ENCODE results near the gene FBXW8. TPM values are rescaled to one million over a fixed set of nuclear protein-coding genes. Genes with fewer than 3 reads are reported as not detected.

The FBXW8 gene
- total RNA-seq, 1 experiment from 2014 or later, result 12.1 TPM

DNA sequence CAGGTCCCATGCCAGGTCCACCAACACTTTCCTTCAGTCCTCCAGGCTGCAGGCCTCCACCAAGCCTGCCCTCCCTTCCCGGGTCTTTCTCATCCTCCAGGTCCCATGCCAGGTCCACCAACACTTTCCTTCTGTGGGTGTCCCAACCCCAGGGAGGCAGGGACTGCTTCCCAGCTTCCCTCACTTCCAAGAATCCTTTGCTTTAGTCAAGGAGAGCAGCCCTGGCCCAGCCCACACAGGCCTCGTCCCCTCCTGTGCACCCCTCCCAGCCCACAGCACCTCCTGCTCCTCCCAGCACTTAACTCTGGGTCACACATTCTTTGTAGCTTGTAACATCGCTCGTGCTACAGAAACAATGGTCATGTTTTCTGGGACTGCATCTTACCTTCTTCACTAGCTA lies 115.6 kb downstream of the FBXW8 start:
- no peak overlapping the region for H3K4me2 ChIP-seq (ENCODE audit: low read length)
- ChIA-PET CTCF (no interaction called here), POLR2A (ENCODE audit: unreplicated experiment) (no interaction called here)
- ATAC-seq (no peak), DNase-seq (no peak)
- H3K9me3 ChIP-seq (ENCODE audit: low read length), result no peaks in the 10 kb centered on the region
- no TSS peak for BruUV-seq (replicated peaks)
- no peak for TF ChIP-seq CTCF (conservative IDR thresholded peaks at IDR 0.05; ENCODE audit: low read depth, low read length)
- no peak for TF ChIP-seq EZH2 (IDR thresholded peaks at IDR 0.05; ENCODE audit: low read length, unreplicated experiment)
- no peak for TF ChIP-seq EZH2phosphoT487 (IDR thresholded peaks at IDR 0.05; ENCODE audit: borderline replicate concordance, low read length)
- no peak overlapping the region for H3K4me3 ChIP-seq (ENCODE audit: low read length)
- H3K79me2 ChIP-seq (ENCODE audit: low read length), result no peaks in the 10 kb centered on the region
- no peak overlapping the region for H3K9ac ChIP-seq (ENCODE audit: low read length)
- intact Hi-C loops (cut with micrococcal nuclease), result loop anchor here (5.0 kb wide), 1 partner anchor 116 kb away; no protein-coding TSS in a partner anchor
- H3F3A ChIP-seq (ENCODE audit: low read length, unreplicated experiment), result no peaks in the 10 kb centered on the region
- no peak overlapping the region for H2AFZ ChIP-seq (ENCODE audit: low read length)
- no peaks in the 10 kb centered on the region for H3K9me2 ChIP-seq (replicated peaks; ENCODE audit: low read length)
- peaks cover 17% of the 10 kb centered on the region; the same call in 1 of the 2 replicates for H3K36me3 ChIP-seq (ENCODE audit: low read depth, low read length)
- no peaks in the 10 kb centered on the region for H3K4me1 ChIP-seq (ENCODE audit: insufficient read depth, low read length)
- H3K27me3 ChIP-seq (ENCODE audit: low read length), result no peaks in the 10 kb centered on the region
- H4K20me1 ChIP-seq (ENCODE audit: low read length), result no peaks in the 10 kb centered on the region
- no peak overlapping the region for H3K27ac ChIP-seq (ENCODE audit: low read length)

DNA sequence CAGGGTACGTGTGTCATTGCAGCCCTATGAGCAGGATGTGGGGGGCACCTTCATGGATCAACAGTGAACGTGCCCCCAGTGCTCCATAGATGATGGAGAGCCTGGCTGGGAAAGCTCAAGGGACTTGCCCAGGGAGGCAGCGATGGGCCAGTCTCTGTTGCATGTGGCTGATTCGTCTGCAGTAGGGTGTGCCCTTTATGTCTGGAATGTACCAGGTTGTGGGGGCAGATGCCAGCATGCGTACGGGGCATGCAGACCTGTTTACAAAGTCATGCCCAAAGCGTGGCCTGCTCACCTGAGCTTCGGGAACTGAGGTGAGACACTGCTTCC lies 116.1 kb downstream of the FBXW8 start:
- Histone ChIP-seq H3K9me2 (replicated peaks; ENCODE audit: low read length) (no peaks in the 10 kb centered on the region), H4K20me1 (ENCODE audit: low read length) (no peaks in the 10 kb centered on the region), H3K79me2 (ENCODE audit: low read length) (no peaks in the 10 kb centered on the region), H3K4me1 (ENCODE audit: insufficient read depth, low read length) (no peaks in the 10 kb centered on the region), H3K27ac (ENCODE audit: low read length) (no peak overlapping the region), H3K27me3 (ENCODE audit: low read length) (no peaks in the 10 kb centered on the region), H2AFZ (ENCODE audit: low read length) (no peak overlapping the region), H3K9me3 (ENCODE audit: low read length) (no peaks in the 10 kb centered on the region), H3K4me2 (ENCODE audit: low read length) (no peak overlapping the region), H3K36me3 (ENCODE audit: low read depth, low read length) (peaks cover 17% of the 10 kb centered on the region; the same call in 1 of the 2 replicates), H3F3A (ENCODE audit: low read length, unreplicated experiment) (no peaks in the 10 kb centered on the region), H3K9ac (ENCODE audit: low read length) (no peak overlapping the region), H3K4me3 (ENCODE audit: low read length) (no peak overlapping the region)
- CTCF ChIA-PET, result no interaction called here
- TF ChIP-seq EZH2 (IDR thresholded peaks at IDR 0.05; ENCODE audit: low read length, unreplicated experiment) (no peak), EZH2phosphoT487 (IDR thresholded peaks at IDR 0.05; ENCODE audit: borderline replicate concordance, low read length) (no peak), CTCF (conservative IDR thresholded peaks at IDR 0.05; ENCODE audit: low read depth, low read length) (no peak)
- BruUV-seq (replicated peaks), result no TSS peak
- POLR2A ChIA-PET (ENCODE audit: unreplicated experiment), result no interaction called here
- intact Hi-C loops (cut with micrococcal nuclease), result loop anchor here (5.0 kb wide), 1 partner anchor 115 kb away; no protein-coding TSS in a partner anchor
- ATAC-seq (no peak), DNase-seq (no peak)

GRCh38 chr12:117027251-117028086 lies 116.7 kb downstream of the FBXW8 start:
- Histone ChIP-seq H3K79me2 (ENCODE audit: low read length) (no peaks in the 10 kb centered on the region), H2AFZ (ENCODE audit: low read length) (no peak overlapping the region), H3K9ac (ENCODE audit: low read length) (no peak overlapping the region), H3K4me2 (ENCODE audit: low read length) (no peak overlapping the region), H3F3A (ENCODE audit: low read length, unreplicated experiment) (no peaks in the 10 kb centered on the region), H3K36me3 (ENCODE audit: low read depth, low read length) (peaks cover 17% of the 10 kb centered on the region; the same call in 1 of the 2 replicates), H4K20me1 (ENCODE audit: low read length) (no peaks in the 10 kb centered on the region), H3K27ac (ENCODE audit: low read length) (no peak overlapping the region), H3K4me3 (ENCODE audit: low read length) (no peak overlapping the region), H3K27me3 (ENCODE audit: low read length) (no peaks in the 10 kb centered on the region), H3K9me3 (ENCODE audit: low read length) (no peaks in the 10 kb centered on the region), H3K9me2 (replicated peaks; ENCODE audit: low read length) (no peaks in the 10 kb centered on the region), H3K4me1 (ENCODE audit: insufficient read depth, low read length) (no peaks in the 10 kb centered on the region)
- TF ChIP-seq EZH2phosphoT487 (IDR thresholded peaks at IDR 0.05; ENCODE audit: borderline replicate concordance, low read length) (no peak), CTCF (conservative IDR thresholded peaks at IDR 0.05; ENCODE audit: low read depth, low read length) (no peak), EZH2 (IDR thresholded peaks at IDR 0.05; ENCODE audit: low read length, unreplicated experiment) (no peak)
- DNase-seq (no peak), ATAC-seq (no peak)
- ChIA-PET CTCF (no interaction called here), POLR2A (ENCODE audit: unreplicated experiment) (no interaction called here)
- no TSS peak for BruUV-seq (replicated peaks)
- intact Hi-C loops (cut with micrococcal nuclease), result loop anchor here (5.0 kb wide), 1 partner anchor 115 kb away; no protein-coding TSS in a partner anchor
